Measurements from ENCODE around the gene MPHOSPH8.

Gene MPHOSPH8

DNA sequence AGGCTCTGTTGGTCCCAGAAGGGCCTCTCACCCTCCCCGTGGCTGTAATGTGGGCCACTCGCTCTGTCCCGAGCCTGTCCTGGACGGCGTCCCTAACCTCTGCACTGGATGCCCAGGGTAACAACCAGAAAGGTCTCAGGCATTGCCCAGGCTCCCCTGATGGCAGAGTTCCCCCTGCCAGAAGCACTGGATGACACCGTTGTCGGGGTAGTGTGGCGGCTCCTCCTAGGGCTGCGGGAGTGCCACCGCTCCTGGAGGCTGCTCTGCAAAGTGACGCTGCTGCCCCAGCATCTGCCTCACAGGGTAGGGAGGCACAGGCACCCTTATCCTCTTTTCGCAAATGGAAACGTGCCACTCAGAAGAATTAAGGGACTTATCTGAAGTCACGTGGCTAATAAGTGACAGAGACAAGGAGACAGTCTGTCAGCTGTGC, 32.0 kb downstream of the MPHOSPH8 start:
- Histone ChIP-seq H3K9me3 (ENCODE audit: control insufficient read depth, insufficient read depth, low read length) (no peaks in the 10 kb centered on the region), H3K27me3 (ENCODE audit: control insufficient read depth, low read length) (no peaks in the 10 kb centered on the region), H3F3A (ENCODE audit: control insufficient read depth, insufficient read depth) (peaks cover 4% of the 10 kb centered on the region; the same call in 1 of the 2 replicates), H3K4me2 (ENCODE audit: low read length) (no peak overlapping the region), H3K4me1 (ENCODE audit: control insufficient read depth, low read length) (no peaks in the 10 kb centered on the region), H4K20me1 (ENCODE audit: control insufficient read depth, insufficient read depth, low read depth, low read length) (no peaks in the 10 kb centered on the region), H3K79me2 (ENCODE audit: control insufficient read depth, low read length) (no peaks in the 10 kb centered on the region), H3K27ac (ENCODE audit: low read depth, low read length) (no peak overlapping the region), H3K9me2 (replicated peaks; ENCODE audit: control insufficient read depth, low read length) (no peaks in the 10 kb centered on the region), H3K36me3 (ENCODE audit: control insufficient read depth, low read length) (peaks cover 92% of the 10 kb centered on the region), H3K4me3 (ENCODE audit: low read length) (no peak overlapping the region)
- TF ChIP-seq EZH2phosphoT487 (IDR thresholded peaks at IDR 0.05; ENCODE audit: borderline replicate concordance, low read length) = no peak
- TF ChIP-seq, protein P1, sequence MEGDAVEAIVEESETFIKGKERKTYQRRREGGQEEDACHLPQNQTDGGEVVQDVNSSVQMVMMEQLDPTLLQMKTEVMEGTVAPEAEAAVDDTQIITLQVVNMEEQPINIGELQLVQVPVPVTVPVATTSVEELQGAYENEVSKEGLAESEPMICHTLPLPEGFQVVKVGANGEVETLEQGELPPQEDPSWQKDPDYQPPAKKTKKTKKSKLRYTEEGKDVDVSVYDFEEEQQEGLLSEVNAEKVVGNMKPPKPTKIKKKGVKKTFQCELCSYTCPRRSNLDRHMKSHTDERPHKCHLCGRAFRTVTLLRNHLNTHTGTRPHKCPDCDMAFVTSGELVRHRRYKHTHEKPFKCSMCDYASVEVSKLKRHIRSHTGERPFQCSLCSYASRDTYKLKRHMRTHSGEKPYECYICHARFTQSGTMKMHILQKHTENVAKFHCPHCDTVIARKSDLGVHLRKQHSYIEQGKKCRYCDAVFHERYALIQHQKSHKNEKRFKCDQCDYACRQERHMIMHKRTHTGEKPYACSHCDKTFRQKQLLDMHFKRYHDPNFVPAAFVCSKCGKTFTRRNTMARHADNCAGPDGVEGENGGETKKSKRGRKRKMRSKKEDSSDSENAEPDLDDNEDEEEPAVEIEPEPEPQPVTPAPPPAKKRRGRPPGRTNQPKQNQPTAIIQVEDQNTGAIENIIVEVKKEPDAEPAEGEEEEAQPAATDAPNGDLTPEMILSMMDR (IDR thresholded peaks at IDR 0.05; ENCODE audit: low read depth, low read length, poor library complexity, severe bottlenecking) = no peak

DNA sequence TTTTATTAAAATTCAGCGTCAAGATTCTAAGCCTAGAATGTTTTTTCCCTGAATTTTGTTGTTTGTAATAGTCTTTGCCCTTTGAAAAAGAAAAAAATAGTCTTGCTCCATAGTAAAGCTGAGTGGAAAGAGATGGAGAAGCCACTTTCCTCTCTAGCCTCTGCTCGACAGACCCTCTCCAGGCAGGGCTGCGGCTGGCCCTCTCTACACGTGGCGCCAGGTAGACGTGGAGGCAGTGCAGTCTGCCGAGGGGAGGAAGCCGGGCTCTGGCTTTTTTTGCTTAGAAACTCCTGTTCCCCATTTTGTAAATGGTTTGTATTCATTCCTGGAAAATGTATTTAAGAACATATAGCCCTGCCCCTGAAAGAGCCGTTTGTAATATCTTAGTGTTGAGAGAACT, 35.3 kb downstream of the MPHOSPH8 start:
- Histone ChIP-seq H3K9me3 (ENCODE audit: control insufficient read depth, insufficient read depth, low read length) (no peaks in the 10 kb centered on the region), H3K27ac (ENCODE audit: low read depth, low read length) (no peak overlapping the region), H3K4me1 (ENCODE audit: control insufficient read depth, low read length) (no peaks in the 10 kb centered on the region), H3K27me3 (ENCODE audit: control insufficient read depth, low read length) (no peaks in the 10 kb centered on the region), H4K20me1 (ENCODE audit: control insufficient read depth, insufficient read depth, low read depth, low read length) (no peaks in the 10 kb centered on the region), H3K36me3 (ENCODE audit: control insufficient read depth, low read length) (peaks cover 97% of the 10 kb centered on the region), H3K4me3 (ENCODE audit: low read length) (no peak overlapping the region), H3F3A (ENCODE audit: control insufficient read depth, insufficient read depth) (peaks cover 7% of the 10 kb centered on the region), H3K4me2 (ENCODE audit: low read length) (no peak overlapping the region), H3K79me2 (ENCODE audit: control insufficient read depth, low read length) (no peaks in the 10 kb centered on the region), H3K9me2 (replicated peaks; ENCODE audit: control insufficient read depth, low read length) (no peaks in the 10 kb centered on the region)
- TF ChIP-seq EZH2phosphoT487 (IDR thresholded peaks at IDR 0.05; ENCODE audit: borderline replicate concordance, low read length) = no peak
- TF ChIP-seq, protein P1 (IDR thresholded peaks at IDR 0.05; ENCODE audit: low read depth, low read length, poor library complexity, severe bottlenecking) = no peak

DNA sequence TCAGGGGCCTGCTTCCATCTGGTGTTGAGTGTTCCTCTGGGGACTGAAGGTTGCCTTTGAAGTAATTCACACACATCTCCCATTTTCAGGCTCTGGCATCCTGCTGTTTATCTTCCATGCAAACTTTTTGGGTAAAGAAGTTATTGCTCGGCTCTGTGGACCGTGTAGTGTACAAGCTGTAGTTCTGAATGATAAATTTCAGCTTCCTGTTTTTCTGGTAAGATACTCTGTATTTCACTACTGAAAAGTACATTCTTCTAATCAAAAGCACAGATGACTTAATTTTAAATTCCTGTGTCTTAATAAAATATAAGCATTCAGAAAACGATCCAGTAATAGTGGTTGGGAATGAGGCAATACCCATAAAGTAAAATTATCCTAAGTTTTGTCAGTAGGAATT, 36.7 kb downstream of the MPHOSPH8 start:
- H4K20me1 ChIP-seq (ENCODE audit: control insufficient read depth, insufficient read depth, low read depth, low read length) = no peaks in the 10 kb centered on the region
- no peaks in the 10 kb centered on the region for H3K9me2 ChIP-seq (replicated peaks; ENCODE audit: control insufficient read depth, low read length)
- H3K27ac ChIP-seq (ENCODE audit: low read depth, low read length) = no peak overlapping the region
- H3K4me3 ChIP-seq (ENCODE audit: low read length) = no peak overlapping the region
- H3K79me2 ChIP-seq (ENCODE audit: control insufficient read depth, low read length) = no peaks in the 10 kb centered on the region
- H3K27me3 ChIP-seq (ENCODE audit: control insufficient read depth, low read length) = no peaks in the 10 kb centered on the region
- TF ChIP-seq EZH2phosphoT487 (IDR thresholded peaks at IDR 0.05; ENCODE audit: borderline replicate concordance, low read length) = no peak
- TF ChIP-seq, protein P1 (IDR thresholded peaks at IDR 0.05; ENCODE audit: low read depth, low read length, poor library complexity, severe bottlenecking) = no peak
- peaks cover 7% of the 10 kb centered on the region for H3F3A ChIP-seq (ENCODE audit: control insufficient read depth, insufficient read depth)
- no peaks in the 10 kb centered on the region for H3K4me1 ChIP-seq (ENCODE audit: control insufficient read depth, low read length)
- H3K4me2 ChIP-seq (ENCODE audit: low read length) = no peak overlapping the region
- peaks cover 97% of the 10 kb centered on the region for H3K36me3 ChIP-seq (ENCODE audit: control insufficient read depth, low read length)
- H3K9me3 ChIP-seq (ENCODE audit: control insufficient read depth, insufficient read depth, low read length) = no peaks in the 10 kb centered on the region

Data from DOHH2 (cell line).